ENCODE measurements around the gene AAMDC. TPM values are rescaled to one million over a fixed set of nuclear protein-coding genes. Genes with fewer than 3 reads are reported as not detected.
"Not testable (repeated sequence)": the region's sequence is repeated elsewhere in the genome, so short reads cannot be mapped to it uniquely, and the experiment has no call there.

Gene AAMDC
- total RNA-seq, 1 experiment from 2014 or later: 19.7 TPM

GRCh38 chr11:77886401-77886800 lies 65.5 kb downstream of the AAMDC start:
- DNase-seq (ENCODE audit: low spot score): no peak

- not testable (repeated sequence) for DNase-seq (ENCODE audit: low spot score)
These were observed 68.1 kb downstream of the AAMDC start for GRCh38 chr11:77889045-77889444.

GRCh38 chr11:77890100-77890614 lies 69.2 kb downstream of the AAMDC start:
- DNase-seq (ENCODE audit: low spot score): not testable (repeated sequence)

GRCh38 chr11:77890619-77891056 lies 69.7 kb downstream of the AAMDC start:
- DNase-seq (ENCODE audit: low spot score): not testable (repeated sequence)

GRCh38 chr11:77891256-77891655 lies 70.3 kb downstream of the AAMDC start:
- not testable (repeated sequence) for DNase-seq (ENCODE audit: low spot score)

GRCh38 chr11:77891703-77892102 lies 70.8 kb downstream of the AAMDC start:
- not testable (repeated sequence) for DNase-seq (ENCODE audit: low spot score)

GRCh38 chr11:77894949-77895348 lies 74.0 kb downstream of the AAMDC start:
- not testable (repeated sequence) for DNase-seq (ENCODE audit: low spot score)

- no peak for DNase-seq (ENCODE audit: low spot score)
These were observed 87.9 kb downstream of the AAMDC start for GRCh38 chr11:77908835-77909234.

GRCh38 chr11:77909277-77909676 lies 88.3 kb downstream of the AAMDC start:
- DNase-seq (ENCODE audit: low spot score): no peak

GRCh38 chr11:77910828-77911227 lies 89.9 kb downstream of the AAMDC start:
- not testable (repeated sequence) for DNase-seq (ENCODE audit: low spot score)

GRCh38 chr11:77913608-77914306 lies 92.8 kb downstream of the AAMDC start:
- DNase-seq (ENCODE audit: low spot score): not testable (repeated sequence)

GRCh38 chr11:77914307-77914791 lies 93.4 kb downstream of the AAMDC start:
- peak; percentile 83 for DNase-seq (ENCODE audit: low spot score)

- DNase-seq (ENCODE audit: low spot score): not testable (repeated sequence)
These were observed 96.8 kb downstream of the AAMDC start for GRCh38 chr11:77917713-77918112.

Other genes starting within 250 kb of the AAMDC start
- 0.39 and 1.4 TPM in 2 replicates for gene AQP11, start 231.2 kb upstream of the AAMDC start, total RNA-seq (2014; rRNA removed; shearing (Covaris generic))
- 215 and 268 TPM in 2 replicates for gene CLNS1A, start 183.3 kb upstream of the AAMDC start, total RNA-seq (2014; rRNA removed; shearing (Covaris generic))
- gene RSF1, start 422 bp upstream of the AAMDC start, total RNA-seq (2014; rRNA removed; shearing (Covaris generic)): 17.1 and 21.3 TPM in 2 replicates
- gene INTS4, start 173.5 kb downstream of the AAMDC start, total RNA-seq (2014; rRNA removed; shearing (Covaris generic)): 26.5 and 28.2 TPM in 2 replicates
- gene KCTD14, start 202.1 kb downstream of the AAMDC start, total RNA-seq (2014; rRNA removed; shearing (Covaris generic)): 0.77 TPM in 1 of 2 replicates, not detected in the other
- not detected in 2 replicates for gene THRSP, start 242.7 kb downstream of the AAMDC start, total RNA-seq (2014; rRNA removed; shearing (Covaris generic))